Liver (tissue), 9 donors: ENCODE results near the gene AP3B1. TPM values are rescaled to one million over a fixed set of nuclear protein-coding genes. Genes with fewer than 3 reads are reported as not detected.

Experiments
- DNase-seq: peaks from one replicate; pipeline ENCODE4 v3.0.0-alpha.2; 2017; ENCODE audit warnings: low spot score
- H3K27ac ChIP-seq, 2 donors: one replicate each; pipeline ENCODE4 v1.7.0; 2013; ENCODE audit warnings: inconsistent platforms in 2 of 2, low read length in 2 of 2, control low read depth in 1 of 2, low read depth in 1 of 2, mild to moderate bottlenecking in 1 of 2
- H3K27me3 ChIP-seq, 4 donors: one replicate each; pipeline versions ENCODE4 v1.6.1 to v1.7.0; 2013; ENCODE audit warnings: low read length in 3 of 4, inconsistent platforms in 1 of 4, mild to moderate bottlenecking in 1 of 4, moderate library complexity in 1 of 4; ENCODE audit not compliant: control insufficient read depth in 4 of 4, insufficient read depth in 4 of 4
- H3K36me3 ChIP-seq, 4 donors: one replicate each; pipeline versions ENCODE4 v1.6.1 to v1.7.0; 2013; ENCODE audit warnings: low read length in 3 of 4, mild to moderate bottlenecking in 3 of 4, low read depth in 1 of 4, moderate library complexity in 1 of 4; ENCODE audit not compliant: control insufficient read depth in 4 of 4, insufficient read depth in 3 of 4
- H3K4me1 ChIP-seq, 4 donors: one replicate each; pipeline versions ENCODE4 v1.6.1 to v1.7.0; 2013; ENCODE audit warnings: low read length in 3 of 4, mild to moderate bottlenecking in 3 of 4, moderate library complexity in 1 of 4; ENCODE audit not compliant: control insufficient read depth in 4 of 4, insufficient read depth in 4 of 4
- H3K4me3 ChIP-seq, 3 donors: one replicate each; pipeline versions ENCODE4 v1.6.1 to v1.7.0; 2013; ENCODE audit warnings: low read length in 3 of 3, control low read depth in 1 of 3, low read depth in 1 of 3, mild to moderate bottlenecking in 1 of 3
- H3K9ac ChIP-seq, 2 donors: one replicate each; pipeline ENCODE4 v1.7.0; 2013; ENCODE audit warnings: low read length in 2 of 2, mild to moderate bottlenecking in 2 of 2, moderate library complexity in 2 of 2, control low read depth in 1 of 2, low read depth in 1 of 2
- H3K9me3 ChIP-seq, 4 donors: one replicate each; pipeline versions ENCODE4 v1.6.1 to v1.7.0; 2013; ENCODE audit warnings: low read length in 3 of 4; ENCODE audit not compliant: control insufficient read depth in 4 of 4
- CTCF ChIP-seq: fragments of 150-350 bp; IDR thresholded peaks from 2 replicates; pipeline ENCODE4 v1.5.1; 2017; ENCODE audit warnings: improper control_type of control experiment, low read depth, low read length; ENCODE audit not compliant: missing input control
- EGR1 ChIP-seq, 2 donors: IDR thresholded peaks; 2 replicates each; pipeline ENCODE4 v1.6.1; 2016 to 2018; ENCODE audit warnings: antibody characterized with exemption in 2 of 2, low read depth in 2 of 2
- FOXA1 ChIP-seq: IDR thresholded peaks from 2 replicates; pipeline ENCODE4 v1.6.1; 2016; ENCODE audit warnings: antibody characterized with exemption
- FOXA2 ChIP-seq: IDR thresholded peaks from 2 replicates; pipeline ENCODE4 v1.6.1; 2016; ENCODE audit warnings: antibody characterized with exemption
- GABPA ChIP-seq, 2 donors: IDR thresholded peaks in 1 of 2; conservative IDR thresholded peaks in 1 of 2; 2 replicates each; pipeline ENCODE4 v1.6.1; 2016; ENCODE audit warnings: antibody characterized with exemption in 2 of 2, mild to moderate bottlenecking in 1 of 2, moderate library complexity in 1 of 2
- HNF4A ChIP-seq, 2 donors: conservative IDR thresholded peaks; 2 replicates each; pipeline ENCODE4 v1.6.1; 2016; ENCODE audit warnings: antibody characterized with exemption in 2 of 2, mild to moderate bottlenecking in 2 of 2
- HNF4G ChIP-seq: IDR thresholded peaks from 2 replicates; pipeline ENCODE4 v1.6.1; 2016; ENCODE audit warnings: antibody characterized with exemption
- MAX ChIP-seq: IDR thresholded peaks from 2 replicates; pipeline ENCODE4 v1.6.1; 2016; ENCODE audit warnings: antibody characterized with exemption
- NR2F2 ChIP-seq: IDR thresholded peaks from 2 replicates; pipeline ENCODE4 v1.6.1; 2016; ENCODE audit warnings: antibody characterized with exemption
- RAD21 ChIP-seq, 2 donors: IDR thresholded peaks; 2 replicates each; pipeline ENCODE4 v1.6.1; 2016; ENCODE audit warnings: antibody characterized with exemption in 2 of 2, mild to moderate bottlenecking in 2 of 2
- RXRA ChIP-seq, 2 donors: IDR thresholded peaks; 2 replicates each; pipeline ENCODE4 v1.6.1; 2017 to 2018; ENCODE audit warnings: antibody characterized with exemption in 2 of 2, mild to moderate bottlenecking in 1 of 2
- TAF1 ChIP-seq: conservative IDR thresholded peaks from 2 replicates; pipeline ENCODE4 v1.6.1; 2016; ENCODE audit warnings: antibody characterized with exemption, mild to moderate bottlenecking
- YY1 ChIP-seq: IDR thresholded peaks from 2 replicates; pipeline ENCODE4 v1.6.1; 2016; ENCODE audit warnings: antibody characterized with exemption, mild to moderate bottlenecking
- ZBTB33 ChIP-seq: IDR thresholded peaks from 2 replicates; pipeline ENCODE4 v1.6.1; 2016; ENCODE audit warnings: antibody characterized with exemption
- WGBS: extraction: QIAGEN DNeasy Blood & Tissue Kit; methylation state at CpG from one replicate; pipeline ENCODE4 v1.1.7; 2013; 5-methylcytosine and 5-hydroxymethylcytosine counted together
- polyA plus RNA-seq, 2 donors: library from polyadenylated mRNA; stranded (reverse) in 1 of 2; unstranded in 1 of 2; fragments of 200-250 nt in 1 of 2; fragments of >200 nt in 1 of 2; fragmentation: Nextera tagmentation in 1 of 2; extraction: Ambion mirVana in 1 of 2; gene quantifications; one replicate each; pipeline versions ENCODE4 v1.2.1 to v1.2.3, GENCODE V29; 2013 to 2015
- total RNA-seq, 2 donors: library from RNA; depleted of rRNA; stranded (reverse); fragments of >200 nt; gene quantifications; one replicate each; pipeline ENCODE4 v1.2.3, GENCODE V29; 2014
- TF ChIP-seq, protein P1 (sequence below): IDR thresholded peaks from 2 replicates; pipeline ENCODE4 v1.6.1; 2016; ENCODE audit warnings: antibody characterized with exemption, mild to moderate bottlenecking
- donor health status: healthy.
- donor health status: healthy.
- donor health status: healthy.
- donor health status: healthy.
- donor health status: healthy.

AP3B1 gene
- total and polyA plus RNA-seq, 4 donors = 8.2 to 23.1 (median 14.4) TPM

GRCh38 chr5:77993141-77993854, 301.2 kb downstream of the AP3B1 start:
- Histone ChIP-seq H3K9me3 (no peaks in the 10 kb centered on the region), H3K4me1 (no peaks in the 10 kb centered on the region), H3K9ac (no peak overlapping the region), H3K4me3 (no peak overlapping the region), H3K36me3 (no peaks in the 10 kb centered on the region), H3K27me3 (no peaks in the 10 kb centered on the region), H3K27ac (no peak overlapping the region)
- no peak for TF ChIP-seq FOXA1
- TF ChIP-seq, protein P1, sequence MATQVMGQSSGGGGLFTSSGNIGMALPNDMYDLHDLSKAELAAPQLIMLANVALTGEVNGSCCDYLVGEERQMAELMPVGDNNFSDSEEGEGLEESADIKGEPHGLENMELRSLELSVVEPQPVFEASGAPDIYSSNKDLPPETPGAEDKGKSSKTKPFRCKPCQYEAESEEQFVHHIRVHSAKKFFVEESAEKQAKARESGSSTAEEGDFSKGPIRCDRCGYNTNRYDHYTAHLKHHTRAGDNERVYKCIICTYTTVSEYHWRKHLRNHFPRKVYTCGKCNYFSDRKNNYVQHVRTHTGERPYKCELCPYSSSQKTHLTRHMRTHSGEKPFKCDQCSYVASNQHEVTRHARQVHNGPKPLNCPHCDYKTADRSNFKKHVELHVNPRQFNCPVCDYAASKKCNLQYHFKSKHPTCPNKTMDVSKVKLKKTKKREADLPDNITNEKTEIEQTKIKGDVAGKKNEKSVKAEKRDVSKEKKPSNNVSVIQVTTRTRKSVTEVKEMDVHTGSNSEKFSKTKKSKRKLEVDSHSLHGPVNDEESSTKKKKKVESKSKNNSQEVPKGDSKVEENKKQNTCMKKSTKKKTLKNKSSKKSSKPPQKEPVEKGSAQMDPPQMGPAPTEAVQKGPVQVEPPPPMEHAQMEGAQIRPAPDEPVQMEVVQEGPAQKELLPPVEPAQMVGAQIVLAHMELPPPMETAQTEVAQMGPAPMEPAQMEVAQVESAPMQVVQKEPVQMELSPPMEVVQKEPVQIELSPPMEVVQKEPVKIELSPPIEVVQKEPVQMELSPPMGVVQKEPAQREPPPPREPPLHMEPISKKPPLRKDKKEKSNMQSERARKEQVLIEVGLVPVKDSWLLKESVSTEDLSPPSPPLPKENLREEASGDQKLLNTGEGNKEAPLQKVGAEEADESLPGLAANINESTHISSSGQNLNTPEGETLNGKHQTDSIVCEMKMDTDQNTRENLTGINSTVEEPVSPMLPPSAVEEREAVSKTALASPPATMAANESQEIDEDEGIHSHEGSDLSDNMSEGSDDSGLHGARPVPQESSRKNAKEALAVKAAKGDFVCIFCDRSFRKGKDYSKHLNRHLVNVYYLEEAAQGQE = no peak
- no peak for TF ChIP-seq RXRA (IDR thresholded peaks at IDR 0.05)
- no peak for TF ChIP-seq ZBTB33
- DNase-seq = no peak
- 92% methylated on average over 17 of the region's 17 CpGs for WGBS

DNA sequence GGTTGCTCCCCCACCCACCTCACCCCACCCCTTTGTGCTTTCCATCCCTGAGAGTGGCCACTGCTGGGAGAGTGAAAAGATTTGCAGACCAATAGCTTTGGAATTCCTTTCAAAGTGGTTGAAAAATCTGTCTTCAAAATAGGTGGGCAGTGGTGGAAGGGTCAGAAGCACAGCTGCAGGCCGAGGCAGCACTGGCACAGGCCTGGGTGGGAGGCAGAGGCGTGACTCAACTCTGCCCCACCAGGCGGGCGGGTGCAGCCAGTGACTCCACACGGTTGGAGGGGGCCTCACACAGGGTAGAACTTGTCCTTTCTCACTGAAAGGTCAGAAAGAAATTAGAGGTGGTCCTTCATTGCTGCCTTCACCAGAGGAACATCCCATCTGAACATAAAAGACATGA, 303.4 kb downstream of the AP3B1 start:
- Histone ChIP-seq H3K9ac (no peak overlapping the region), H3K9me3 (no peaks in the 10 kb centered on the region), H3K27ac (no peak overlapping the region), H3K27me3 (no peaks in the 10 kb centered on the region), H3K36me3 (no peaks in the 10 kb centered on the region), H3K4me1 (no peaks in the 10 kb centered on the region), H3K4me3 (no peak overlapping the region)
- no peak for TF ChIP-seq TAF1
- TF ChIP-seq ZBTB33 = no peak
- no peak for TF ChIP-seq MAX
- no peak for TF ChIP-seq CTCF
- no peak for TF ChIP-seq FOXA2
- TF ChIP-seq GABPA (IDR thresholded peaks at IDR 0.05 in 1 of 2, conservative IDR thresholded peaks at IDR 0.05 in 1 of 2) = no peak
- TF ChIP-seq NR2F2 = no peak
- no peak for TF ChIP-seq YY1
- no peak for TF ChIP-seq HNF4A (conservative IDR thresholded peaks at IDR 0.05)
- no peak for TF ChIP-seq HNF4G
- TF ChIP-seq FOXA1 = no peak
- no peak for TF ChIP-seq RAD21 (IDR thresholded peaks at IDR 0.05)
- TF ChIP-seq RXRA (IDR thresholded peaks at IDR 0.05) = no peak
- no peak for TF ChIP-seq EGR1 (IDR thresholded peaks at IDR 0.05; ENCODE audit: low read depth in 2 of 2)
- no peak for DNase-seq
- WGBS = 89% methylated on average over 5 of the region's 5 CpGs
